COLO668 (cell line): ENCODE measurements around the gene ACSL5.
"Not testable (repeated sequence)": the region's sequence is repeated elsewhere in the genome, so short reads cannot be mapped to it uniquely, and the experiment has no call there.

Source experiments
- DNase-seq: peaks from one replicate; lab custom pipeline; 2025; ENCODE audit not compliant: unreplicated experiment; lab: John Stamatoyannopoulos, UW

ACSL5 gene

DNA sequence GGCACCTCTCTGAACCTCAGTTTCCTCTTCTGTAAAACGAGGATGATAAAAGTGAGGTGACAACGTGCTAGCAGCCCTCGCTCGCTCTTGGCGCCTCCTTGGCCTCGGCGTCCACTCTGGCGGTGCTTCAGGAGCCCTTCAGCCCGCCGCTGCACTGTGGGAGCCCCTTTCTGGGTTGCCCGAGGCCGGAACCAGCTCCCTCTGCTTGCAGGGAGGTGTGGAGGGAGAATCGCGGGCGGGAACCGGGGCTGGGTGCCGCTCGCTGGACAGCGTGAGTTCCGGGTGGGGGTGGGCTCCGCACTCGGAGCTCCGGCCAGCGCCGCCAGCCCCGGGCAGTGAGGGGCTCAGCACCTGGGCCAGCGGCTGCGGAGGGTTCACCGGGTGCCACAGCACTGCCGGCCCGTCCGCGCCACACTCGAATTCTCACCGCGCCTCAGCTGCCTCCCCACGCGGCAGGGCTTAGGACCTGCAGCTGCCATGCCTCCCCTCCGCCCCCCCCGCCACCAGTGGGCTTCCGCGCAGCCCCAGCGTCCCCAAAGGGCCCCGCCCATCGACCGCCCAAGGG lies 24.3 kb upstream of the ACSL5 start:
- no peak for DNase-seq

DNA sequence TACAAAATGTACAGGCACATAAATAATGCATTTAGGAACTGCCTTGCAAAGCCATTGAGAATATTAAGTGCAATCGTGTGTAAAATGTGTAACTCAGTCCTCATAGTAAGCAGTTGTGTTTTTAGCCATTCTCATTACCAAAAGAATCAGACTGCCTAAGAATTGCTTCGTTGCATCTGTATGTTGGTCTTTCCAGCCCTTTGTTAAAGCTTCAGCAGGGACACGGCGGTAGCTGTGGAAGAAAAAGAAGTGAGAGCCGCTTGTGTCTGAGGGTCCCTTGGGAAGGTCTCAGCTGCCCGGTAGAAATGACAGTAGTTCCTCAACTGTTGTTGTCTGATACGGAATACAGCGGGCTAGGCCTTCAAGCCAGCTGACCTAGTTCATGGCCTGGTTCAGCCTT lies 22.8 kb upstream of the ACSL5 start:
- DNase-seq: no peak

DNA sequence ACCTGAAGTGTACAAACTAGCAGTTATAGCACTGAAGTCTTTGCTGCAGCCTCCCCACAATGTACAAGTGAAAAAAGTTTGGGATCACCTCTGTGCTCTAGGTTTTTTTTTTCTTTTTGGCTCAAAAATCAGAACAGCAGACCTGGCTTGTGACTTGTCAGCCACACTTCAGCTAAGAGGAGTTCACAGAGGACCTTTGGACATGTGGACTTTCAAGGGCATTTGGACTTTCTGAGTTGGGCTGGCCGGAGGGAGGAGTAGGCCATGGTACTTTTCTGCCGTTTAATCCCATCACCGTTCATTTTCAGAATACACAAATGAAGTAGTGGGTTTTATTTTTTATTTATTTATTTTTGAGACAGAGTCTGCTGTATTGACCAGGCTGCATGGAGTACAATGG lies 21.9 kb upstream of the ACSL5 start:
- no peak for DNase-seq

DNA sequence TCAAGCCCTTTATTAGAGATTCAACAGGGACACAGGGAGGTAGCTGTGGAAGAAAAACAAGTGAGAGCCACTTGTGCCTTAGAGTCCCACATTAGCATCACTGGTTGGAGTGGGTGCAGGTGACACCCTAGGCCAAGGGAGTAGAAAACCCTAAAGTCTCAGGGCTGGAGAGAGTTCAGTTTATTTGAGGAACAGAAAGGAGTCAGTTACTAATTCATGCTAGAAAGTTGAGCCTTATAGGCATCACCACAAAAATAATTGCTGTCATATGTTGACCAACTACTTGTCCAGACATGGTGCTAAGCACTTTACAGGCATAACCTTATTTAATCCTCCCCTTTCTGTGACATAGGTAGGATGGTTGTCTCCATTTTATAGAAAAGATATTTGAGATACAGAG lies 20.9 kb upstream of the ACSL5 start:
- DNase-seq: no peak

- DNase-seq: no peak
Observed at GRCh38 chr10:112356686-112357085, 17.2 kb upstream of the ACSL5 start.

DNA sequence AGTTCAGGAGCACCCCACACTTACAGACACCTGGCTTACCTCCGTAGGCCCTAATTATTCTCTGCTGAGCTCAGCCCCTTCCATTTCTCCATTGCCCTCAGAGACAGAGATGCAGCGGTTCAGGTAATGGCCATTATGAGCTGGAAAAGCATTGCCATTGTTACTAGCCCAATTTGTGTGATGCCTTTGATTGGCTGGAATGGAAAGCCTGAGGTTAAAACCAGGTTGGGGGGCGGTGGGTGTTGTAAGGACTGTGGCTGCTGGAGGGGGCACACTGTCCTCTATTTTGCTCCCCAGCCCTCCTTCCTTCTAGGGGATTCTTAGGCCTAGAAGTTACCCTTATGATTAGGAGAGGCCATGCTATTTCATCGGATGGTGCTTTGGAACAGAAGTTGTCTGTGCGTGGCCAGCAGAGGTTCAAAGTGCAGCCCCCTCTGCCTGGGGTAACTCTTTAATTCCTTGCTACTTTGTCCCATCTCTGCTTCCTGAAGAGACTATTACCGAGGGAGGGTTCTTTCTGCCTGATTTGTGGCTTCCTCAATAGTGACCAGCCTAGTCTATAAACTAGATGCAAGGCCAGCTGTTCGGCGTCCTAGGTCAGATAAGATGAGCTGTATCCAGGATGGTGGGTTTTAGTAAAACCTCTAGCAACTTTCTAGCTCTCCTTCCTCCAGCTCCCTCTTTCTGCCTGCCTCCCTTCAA lies 14.2 kb upstream of the ACSL5 start:
- DNase-seq: no peak

GRCh38 chr10:112360308-112361270 lies 13.3 kb upstream of the ACSL5 start:
- no peak for DNase-seq

DNA sequence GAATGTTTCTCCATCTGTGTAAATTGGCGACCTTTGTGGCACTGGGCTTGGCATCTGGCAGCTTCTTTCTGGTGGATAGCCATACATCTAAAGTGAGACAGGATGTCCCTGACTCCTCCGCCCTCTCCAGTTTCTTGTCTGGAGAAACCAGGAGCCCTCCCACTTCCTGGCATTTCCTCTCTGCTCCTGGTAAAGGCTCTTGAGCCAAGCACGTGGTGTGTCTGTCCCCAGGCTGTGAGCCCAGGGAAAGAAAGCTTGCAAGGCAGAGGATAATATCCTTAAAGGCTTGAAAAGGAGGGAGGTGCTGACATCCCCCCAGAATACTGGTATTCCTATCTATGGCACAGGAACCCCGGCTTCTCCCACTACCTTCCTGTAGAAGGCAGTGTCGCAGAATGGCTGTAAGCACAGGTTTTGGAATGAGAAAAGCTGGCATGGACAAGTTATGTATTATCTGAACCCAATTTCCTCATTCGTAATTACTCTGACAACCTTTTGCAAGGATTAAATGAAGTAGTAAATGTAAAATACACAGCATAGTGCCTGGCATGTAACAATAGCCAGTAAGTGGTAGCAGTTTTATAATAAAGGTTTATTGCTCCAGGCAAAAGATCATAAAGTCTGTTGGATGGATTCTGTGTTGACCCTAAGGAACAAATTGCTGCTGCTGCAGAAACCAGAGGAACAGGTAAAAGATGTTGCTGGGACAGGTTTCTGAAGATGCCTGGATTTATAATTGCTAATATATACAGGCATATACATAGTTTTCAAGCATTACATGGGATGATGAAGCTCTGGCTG lies 11.8 kb upstream of the ACSL5 start:
- no peak for DNase-seq

- no peak for DNase-seq
Observed at GRCh38 chr10:112362833-112363232, 11.1 kb upstream of the ACSL5 start.

- no peak for DNase-seq
Observed at GRCh38 chr10:112363696-112364688, 9.9 kb upstream of the ACSL5 start.

GRCh38 chr10:112365014-112365432 lies 8.9 kb upstream of the ACSL5 start:
- DNase-seq: no peak

GRCh38 chr10:112365451-112365850 lies 8.5 kb upstream of the ACSL5 start:
- no peak for DNase-seq

DNA sequence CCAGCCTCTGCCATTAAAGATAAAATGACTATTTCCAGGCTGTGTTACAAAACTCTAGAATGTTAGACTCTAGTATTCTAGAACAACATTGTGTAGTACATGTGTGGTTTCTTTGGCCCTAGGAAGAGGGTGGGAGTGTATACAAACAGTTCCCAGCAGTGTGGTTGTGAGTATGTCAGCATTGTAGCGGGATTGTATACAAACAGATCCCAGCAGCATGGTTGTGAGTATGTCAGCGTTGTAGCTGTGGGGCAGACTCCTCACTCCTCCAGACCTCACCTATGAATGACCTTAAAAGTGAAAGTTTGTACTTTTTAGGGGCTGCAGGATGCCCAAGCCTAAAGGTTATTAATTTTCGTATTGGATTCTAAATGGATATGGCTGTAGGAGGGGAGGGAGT lies 6.9 kb upstream of the ACSL5 start:
- DNase-seq: no peak

- no peak for DNase-seq
Observed at GRCh38 chr10:112367516-112367915, 6.4 kb upstream of the ACSL5 start.

DNA sequence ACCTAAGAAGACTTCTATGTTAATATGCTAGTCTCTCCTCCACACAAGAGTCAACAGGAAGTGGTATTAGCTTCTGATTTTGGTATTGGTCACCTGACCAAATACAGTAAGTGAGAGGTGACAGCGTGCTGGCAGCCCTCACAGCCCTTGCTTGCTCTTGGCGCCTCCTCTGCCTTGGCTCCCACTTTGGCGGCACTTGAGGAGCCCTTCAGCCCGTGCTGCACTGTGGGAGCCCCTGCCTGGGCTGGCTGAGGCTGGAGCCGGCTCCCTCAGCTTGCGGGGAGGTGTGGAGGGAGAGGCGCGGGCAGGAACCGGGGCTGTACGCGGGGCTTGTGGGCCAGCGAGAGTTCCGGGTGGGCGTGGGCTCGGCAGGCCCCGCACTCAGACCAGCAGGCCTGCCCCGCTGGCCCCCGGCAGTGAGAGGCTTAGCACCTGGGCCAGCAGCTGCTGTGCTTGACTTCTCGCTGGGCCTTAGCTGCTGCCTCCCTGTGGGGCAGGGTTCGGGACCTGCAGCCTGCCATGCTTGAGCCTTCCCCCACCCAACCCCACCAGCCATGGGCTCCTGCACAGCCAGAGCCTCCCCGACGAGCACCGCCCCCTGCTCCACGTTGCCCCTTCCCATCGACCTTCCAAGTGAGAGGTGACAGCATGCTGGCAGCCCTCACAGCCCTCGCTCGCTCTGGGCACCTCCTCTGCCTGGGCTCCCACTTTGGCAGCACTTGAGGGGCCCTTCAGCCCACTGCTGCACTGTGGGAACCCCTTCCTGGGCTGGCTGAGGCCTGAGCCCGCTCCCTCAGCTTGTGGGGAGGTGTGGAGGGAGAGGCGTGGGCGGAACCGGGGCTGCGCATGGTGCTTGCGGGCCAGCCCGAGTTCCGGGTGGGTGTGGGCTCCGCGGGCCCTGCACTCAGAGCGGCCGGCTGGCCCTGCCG lies 4.2 kb upstream of the ACSL5 start:
- DNase-seq: no peak

DNA sequence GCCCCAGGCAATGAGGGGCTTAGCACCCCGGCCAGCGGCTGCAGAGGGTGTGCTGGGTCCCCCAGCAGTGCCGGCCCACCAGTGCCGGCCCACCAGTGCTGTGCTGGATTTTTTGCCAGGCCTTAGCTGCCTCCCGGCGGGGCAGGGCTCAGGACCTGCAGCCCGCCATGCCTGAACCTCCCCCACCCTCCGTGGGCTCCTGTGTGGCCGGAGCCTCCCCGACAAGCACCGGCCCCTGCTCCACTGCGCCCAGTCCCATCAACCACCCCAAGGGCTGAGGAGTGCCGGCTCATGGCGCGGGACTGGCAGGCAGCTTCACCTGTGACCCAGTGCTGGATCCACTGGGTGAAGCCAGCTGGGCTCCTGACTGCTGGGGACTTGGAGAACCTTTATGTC lies 3.5 kb upstream of the ACSL5 start:
- no peak for DNase-seq

DNA sequence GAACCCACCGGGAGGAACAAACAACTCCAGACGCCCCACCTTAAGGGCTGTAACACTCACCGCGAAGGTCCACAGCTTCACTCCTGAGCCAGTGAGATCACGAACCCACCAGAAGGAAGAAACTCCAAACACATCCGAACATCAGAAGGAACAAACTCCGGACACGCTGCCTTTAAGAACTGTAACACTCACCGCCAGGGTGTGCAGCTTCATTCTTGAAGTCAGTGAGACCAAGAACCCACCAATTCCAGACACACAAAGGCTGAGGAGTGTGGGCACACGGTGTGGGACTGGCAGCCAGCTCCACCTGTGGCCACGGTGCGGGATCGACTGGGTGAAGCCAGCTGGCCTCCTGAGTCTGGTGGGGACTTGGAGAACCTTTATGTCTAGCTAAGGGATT lies 2.6 kb upstream of the ACSL5 start:
- not testable (repeated sequence) for DNase-seq

- DNase-seq: not testable (repeated sequence)
Observed at GRCh38 chr10:112372182-112372810, 1.6 kb upstream of the ACSL5 start.
